GM10248 (cell line): ENCODE data around the gene TBC1D2B.
"Not testable (repeated sequence)": the region's sequence is repeated elsewhere in the genome, so short reads cannot be mapped to it uniquely, and the experiment has no call there.

Experiments used
- CTCF ChIA-PET: fragments of 300-600 bp; sonication (Branson Sonifier 250); formaldehyde crosslinking; extraction: SDS; loops from one replicate; lab custom pipeline; 2021; ENCODE audit warnings: antibody characterized with exemption; lab: Yijun Ruan, JAX
- POLR2A ChIA-PET: fragments of 350-650 bp; sonication (Branson Sonifier 250); formaldehyde crosslinking; extraction: SDS; loops from one replicate; lab custom pipeline; 2020; ENCODE audit warnings: antibody characterized with exemption; lab: Yijun Ruan, JAX
- DNase-seq: peaks from one replicate; pipeline ENCODE4 v3.0.0; 2012; ENCODE audit errors: extremely low spot score
- TF ChIP-seq, protein P1 (sequence below): IDR thresholded peaks from 2 replicates; pipeline ENCODE4 v1.5.1; 2012; ENCODE audit warnings: mild to moderate bottlenecking, low read depth; ENCODE audit errors: extremely low read depth, missing control alignments, control extremely low read depth

Gene TBC1D2B

DNA sequence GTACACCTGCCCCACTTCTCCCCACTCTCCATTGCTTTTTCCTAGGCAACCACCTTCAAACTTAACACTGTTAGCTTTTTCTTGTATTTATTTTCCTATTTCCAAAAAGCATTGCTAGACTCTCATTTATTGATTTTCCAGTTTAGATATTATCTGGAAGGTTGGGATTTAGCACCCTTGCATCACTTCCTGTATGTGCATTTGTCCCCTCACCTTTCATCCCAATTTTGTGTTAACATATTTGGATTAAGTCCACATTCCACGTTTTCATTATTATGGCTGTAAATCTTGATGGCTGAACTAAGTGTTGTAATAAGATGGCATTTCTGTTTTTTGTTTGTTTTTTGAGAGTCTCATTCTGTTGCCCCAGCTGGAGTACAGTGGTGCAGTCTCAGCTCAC is 109.7 kb downstream of the TBC1D2B start:
- POLR2A ChIA-PET, result no interaction called here
- DNase-seq, result no peak
- CTCF ChIA-PET, result interaction anchor here (0.6 to 6.5 kb wide), 14 partner anchors 10 to 274 kb away, joined by 3 to 119 read pairs (median 4); no protein-coding TSS in a partner anchor
- TF ChIP-seq, protein P1, sequence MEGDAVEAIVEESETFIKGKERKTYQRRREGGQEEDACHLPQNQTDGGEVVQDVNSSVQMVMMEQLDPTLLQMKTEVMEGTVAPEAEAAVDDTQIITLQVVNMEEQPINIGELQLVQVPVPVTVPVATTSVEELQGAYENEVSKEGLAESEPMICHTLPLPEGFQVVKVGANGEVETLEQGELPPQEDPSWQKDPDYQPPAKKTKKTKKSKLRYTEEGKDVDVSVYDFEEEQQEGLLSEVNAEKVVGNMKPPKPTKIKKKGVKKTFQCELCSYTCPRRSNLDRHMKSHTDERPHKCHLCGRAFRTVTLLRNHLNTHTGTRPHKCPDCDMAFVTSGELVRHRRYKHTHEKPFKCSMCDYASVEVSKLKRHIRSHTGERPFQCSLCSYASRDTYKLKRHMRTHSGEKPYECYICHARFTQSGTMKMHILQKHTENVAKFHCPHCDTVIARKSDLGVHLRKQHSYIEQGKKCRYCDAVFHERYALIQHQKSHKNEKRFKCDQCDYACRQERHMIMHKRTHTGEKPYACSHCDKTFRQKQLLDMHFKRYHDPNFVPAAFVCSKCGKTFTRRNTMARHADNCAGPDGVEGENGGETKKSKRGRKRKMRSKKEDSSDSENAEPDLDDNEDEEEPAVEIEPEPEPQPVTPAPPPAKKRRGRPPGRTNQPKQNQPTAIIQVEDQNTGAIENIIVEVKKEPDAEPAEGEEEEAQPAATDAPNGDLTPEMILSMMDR, result no peak

DNA sequence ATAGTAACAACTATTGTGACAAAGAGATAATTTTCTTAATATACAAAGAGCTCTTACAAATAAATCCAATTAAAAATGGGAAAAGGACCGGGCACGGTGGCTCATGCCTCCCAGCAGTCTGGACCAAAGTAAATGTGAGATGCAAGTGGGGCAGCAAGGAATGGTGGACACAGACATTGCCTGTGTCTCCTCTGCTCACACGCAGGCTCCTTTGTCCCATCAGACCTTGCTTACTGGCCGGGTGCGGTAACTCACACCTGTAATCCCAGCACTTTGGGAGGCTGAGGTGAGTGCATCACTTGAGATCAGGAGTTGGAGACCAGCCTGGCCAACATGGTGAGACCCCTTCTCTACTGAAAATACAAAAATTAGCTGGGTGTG is 110.3 kb downstream of the TBC1D2B start:
- POLR2A ChIA-PET, DNase-seq: not testable (repeated sequence)
- CTCF ChIA-PET, result interaction anchor here (0.8 to 6.5 kb wide), 20 partner anchors 11 to 278 kb away, joined by 3 to 119 read pairs (median 4); no protein-coding TSS in a partner anchor

GRCh38 chr15:77966540-77967234 is 110.8 kb downstream of the TBC1D2B start:
- TF ChIP-seq, protein P1, result peak; percentile 85
- DNase-seq, result peak; percentile 67
- CTCF ChIA-PET, result interaction anchor here (0.8 to 6.5 kb wide), 22 partner anchors 10 to 278 kb away, joined by 3 to 119 read pairs (median 4); no protein-coding TSS in a partner anchor
- POLR2A ChIA-PET, result no interaction called here

DNA sequence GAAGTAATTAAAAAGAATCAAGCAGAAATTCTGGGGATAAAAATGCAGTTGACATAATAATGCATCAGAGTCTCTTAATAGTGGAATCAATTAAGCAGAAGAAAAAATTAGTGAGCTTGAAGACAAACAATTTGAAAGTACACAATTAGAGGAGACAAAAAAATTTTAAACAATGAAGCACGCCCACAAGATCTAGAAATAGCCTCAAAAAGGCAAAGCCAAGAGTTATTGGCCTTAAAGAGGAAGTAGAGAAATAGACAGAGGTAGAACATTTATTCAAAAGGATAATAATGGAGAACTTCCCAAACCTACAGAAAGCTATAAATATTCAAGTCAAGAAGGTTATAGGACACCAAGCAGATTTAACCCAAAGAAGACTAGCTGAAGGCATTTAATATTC is 113.3 kb downstream of the TBC1D2B start:
- POLR2A ChIA-PET, result interaction anchor here (0.7 kb wide), 1 partner anchor 97 kb away, joined by 6 read pairs; no protein-coding TSS in a partner anchor
- TF ChIP-seq, protein P1, result no peak
- no peak for DNase-seq
- CTCF ChIA-PET, result interaction anchor here (1.0 to 6.5 kb wide), 5 partner anchors 54 to 276 kb away, joined by 3 to 119 read pairs (median 5); no protein-coding TSS in a partner anchor

DNA sequence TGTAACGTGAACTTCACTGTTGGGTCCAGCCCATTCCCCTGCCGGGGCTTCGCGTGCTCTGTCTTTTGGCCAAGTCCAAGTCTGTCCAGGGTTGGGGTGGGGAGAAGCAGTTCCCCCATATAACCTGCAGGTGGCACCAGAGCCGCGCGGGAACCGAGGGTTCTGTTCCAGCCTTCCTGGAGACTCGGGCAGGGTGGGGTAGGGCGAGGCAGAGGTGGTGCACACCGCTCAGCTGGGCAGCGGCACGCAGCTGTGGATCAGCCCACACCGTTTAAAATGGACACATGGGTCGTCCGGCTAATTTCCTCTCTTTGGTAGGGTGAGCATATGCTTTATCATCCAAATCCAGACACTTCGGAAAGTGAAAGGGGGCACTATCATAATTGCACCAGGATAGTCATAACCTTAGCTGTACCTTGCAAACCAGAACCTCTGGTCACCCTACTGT is 118.1 kb downstream of the TBC1D2B start:
- peak; percentile 85 for DNase-seq
- POLR2A ChIA-PET, result no interaction called here
- TF ChIP-seq, protein P1, result peak; percentile 96
- CTCF ChIA-PET, result interaction anchor here (0.6 to 4.1 kb wide), 46 partner anchors 9 to 754 kb away, joined by 3 to 105 read pairs (median 4); partner anchors contain the start of genes CIB2 and IDH3A

DNA sequence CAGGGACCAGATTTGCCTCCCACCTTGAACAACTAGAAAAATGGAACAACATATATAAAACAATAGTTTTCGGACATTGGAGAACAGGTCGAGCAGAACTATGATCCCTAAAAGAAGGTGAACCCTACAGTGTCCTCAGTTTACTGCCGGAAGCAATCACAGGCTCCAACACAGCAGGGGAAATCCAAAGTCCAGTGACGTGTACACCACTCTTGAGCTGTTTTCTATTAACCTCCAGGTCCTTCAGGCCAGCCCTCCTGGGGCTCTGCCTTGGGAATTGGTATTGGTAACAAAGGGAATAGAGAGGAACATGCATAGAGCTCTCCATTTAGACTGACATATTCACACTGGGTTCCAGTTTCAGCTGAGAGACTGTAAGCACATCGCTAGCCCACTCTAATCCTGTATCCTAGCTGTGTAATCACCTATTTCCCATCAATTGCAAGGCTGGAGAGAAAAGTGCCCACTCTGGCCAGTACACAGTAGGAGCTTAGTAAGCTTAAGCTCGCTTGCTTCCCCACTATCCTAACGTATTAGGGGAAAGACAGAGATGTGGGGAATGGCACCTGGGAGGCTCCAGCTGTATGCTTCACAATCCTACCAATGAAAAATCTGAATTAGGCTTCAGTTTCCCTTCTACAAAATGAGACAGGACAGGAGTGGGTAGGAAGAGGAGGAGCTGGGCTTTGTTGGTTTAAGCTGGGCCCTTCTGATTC is 118.6 kb downstream of the TBC1D2B start:
- DNase-seq, POLR2A ChIA-PET: not testable (repeated sequence)
- CTCF ChIA-PET, result interaction anchor here (0.8 to 4.1 kb wide), 41 partner anchors 10 to 464 kb away, joined by 3 to 105 read pairs (median 5); partner anchors contain the start of genes CIB2 and IDH3A

- POLR2A ChIA-PET, DNase-seq: not testable (repeated sequence)
- CTCF ChIA-PET, result interaction anchor here (0.9 to 5.0 kb wide), 5 partner anchors 13 to 465 kb away, joined by 3 to 30 read pairs (median 15); no protein-coding TSS in a partner anchor
Observed at GRCh38 chr15:77958021-77958420, 119.5 kb downstream of the TBC1D2B start.

- DNase-seq, POLR2A ChIA-PET: not testable (repeated sequence)
- CTCF ChIA-PET, result interaction anchor here (1.8 to 5.0 kb wide), 2 partner anchors 12 to 155 kb away, joined by 6 to 28 read pairs; no protein-coding TSS in a partner anchor
Observed at GRCh38 chr15:77953926-77954325, 123.6 kb downstream of the TBC1D2B start.

- POLR2A ChIA-PET, DNase-seq: not testable (repeated sequence)
- CTCF ChIA-PET, result interaction anchor here (5.0 kb wide), 1 partner anchor 156 kb away, joined by 28 read pairs; no protein-coding TSS in a partner anchor
Observed at GRCh38 chr15:77952928-77953446, 124.5 kb downstream of the TBC1D2B start.

GRCh38 chr15:77951105-77951786 is 126.3 kb downstream of the TBC1D2B start:
- POLR2A ChIA-PET, DNase-seq, CTCF ChIA-PET: not testable (repeated sequence)

- CTCF ChIA-PET, POLR2A ChIA-PET, DNase-seq: not testable (repeated sequence)
Observed at GRCh38 chr15:77950470-77950869, 127.0 kb downstream of the TBC1D2B start.
